Lower leg skin (tissue), 4 donors: ENCODE results near the gene CNNM4. TPM values are rescaled to one million over a fixed set of nuclear protein-coding genes. Genes with fewer than 3 reads are reported as not detected.

Experiments
- DNase-seq, 2 donors: peaks; one replicate each; pipeline ENCODE4 v3.0.0-alpha.2; 2019; ENCODE audit warnings: low spot score in 2 of 2
- H3K4me3 ChIP-seq: fragments of 200-600 bp; sonication (generic); 2 replicates; pipeline ENCODE4 v1.5.1; 2017; ENCODE audit warnings: mild to moderate bottlenecking, low read depth; ENCODE audit not compliant: poor library complexity, severe bottlenecking
- POLR2A ChIP-seq, 2 donors: fragments of 450-650 bp; IDR thresholded peaks; one replicate each; pipeline ENCODE4 v1.6.1; 2016 to 2017; ENCODE audit warnings: antibody characterized with exemption in 2 of 2, mild to moderate bottlenecking in 1 of 2, moderate library complexity in 1 of 2
- WGBS, 2 donors: methylation state at CpG; one replicate each; pipeline ENCODE4 v1.1.5; 2018; 5-methylcytosine and 5-hydroxymethylcytosine counted together
- intact Hi-C: fragments of 100-400 bp; cut with DNase I; formaldehyde crosslinking; loops from one replicate; pipeline ENCODE4 v1.15.0; 2023; ENCODE audit warnings: low total_unique reads
- total RNA-seq, 4 donors: library from RNA; depleted of rRNA; stranded (reverse); fragments of >200 nt; gene quantifications; one replicate each; pipeline ENCODE4 v1.1.0, GENCODE V29; 2016
- TF ChIP-seq, protein P1 (sequence below), 3 donors: fragments of 450-650 bp; IDR thresholded peaks; one replicate each; pipeline ENCODE4 v1.5.1; 2016; ENCODE audit warnings: antibody characterized with exemption in 3 of 3, mild to moderate bottlenecking in 3 of 3, moderate library complexity in 2 of 3

The CNNM4 gene
- total RNA-seq, 4 donors from 2014 or later = 17.4 to 29.1 (median 22.2) TPM

DNA sequence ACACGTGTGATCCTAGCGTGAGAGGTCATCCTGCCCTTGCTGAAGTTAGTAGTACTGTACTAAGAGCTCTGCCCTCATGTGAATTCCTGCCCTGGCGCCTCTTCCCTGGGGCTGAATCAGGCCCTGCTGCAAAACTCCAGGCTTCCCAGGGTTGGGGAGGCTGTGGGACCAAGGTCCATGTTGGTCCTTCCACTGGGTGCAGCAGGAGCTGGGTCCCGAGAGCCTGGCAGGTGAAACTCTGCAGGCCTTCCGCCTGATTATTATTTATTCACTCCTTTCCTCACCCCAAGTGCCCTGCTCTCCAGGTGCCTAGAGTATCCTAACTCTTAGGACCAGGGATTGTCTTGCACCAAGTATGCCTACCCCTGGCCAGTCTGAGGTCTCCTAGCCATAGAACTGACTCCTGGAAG is 50.1 kb downstream of the CNNM4 start:
- intact Hi-C loops = no loop called here
- WGBS, 2 donors = 88 to 92% methylated on average over 5 of the region's 5 CpGs
- DNase-seq = no peak
- no peak overlapping the region for H3K4me3 ChIP-seq
- TF ChIP-seq, protein P1, sequence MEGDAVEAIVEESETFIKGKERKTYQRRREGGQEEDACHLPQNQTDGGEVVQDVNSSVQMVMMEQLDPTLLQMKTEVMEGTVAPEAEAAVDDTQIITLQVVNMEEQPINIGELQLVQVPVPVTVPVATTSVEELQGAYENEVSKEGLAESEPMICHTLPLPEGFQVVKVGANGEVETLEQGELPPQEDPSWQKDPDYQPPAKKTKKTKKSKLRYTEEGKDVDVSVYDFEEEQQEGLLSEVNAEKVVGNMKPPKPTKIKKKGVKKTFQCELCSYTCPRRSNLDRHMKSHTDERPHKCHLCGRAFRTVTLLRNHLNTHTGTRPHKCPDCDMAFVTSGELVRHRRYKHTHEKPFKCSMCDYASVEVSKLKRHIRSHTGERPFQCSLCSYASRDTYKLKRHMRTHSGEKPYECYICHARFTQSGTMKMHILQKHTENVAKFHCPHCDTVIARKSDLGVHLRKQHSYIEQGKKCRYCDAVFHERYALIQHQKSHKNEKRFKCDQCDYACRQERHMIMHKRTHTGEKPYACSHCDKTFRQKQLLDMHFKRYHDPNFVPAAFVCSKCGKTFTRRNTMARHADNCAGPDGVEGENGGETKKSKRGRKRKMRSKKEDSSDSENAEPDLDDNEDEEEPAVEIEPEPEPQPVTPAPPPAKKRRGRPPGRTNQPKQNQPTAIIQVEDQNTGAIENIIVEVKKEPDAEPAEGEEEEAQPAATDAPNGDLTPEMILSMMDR (IDR thresholded peaks at IDR 0.05) = no peak
- TF ChIP-seq POLR2A (IDR thresholded peaks at IDR 0.05) = no peak

DNA sequence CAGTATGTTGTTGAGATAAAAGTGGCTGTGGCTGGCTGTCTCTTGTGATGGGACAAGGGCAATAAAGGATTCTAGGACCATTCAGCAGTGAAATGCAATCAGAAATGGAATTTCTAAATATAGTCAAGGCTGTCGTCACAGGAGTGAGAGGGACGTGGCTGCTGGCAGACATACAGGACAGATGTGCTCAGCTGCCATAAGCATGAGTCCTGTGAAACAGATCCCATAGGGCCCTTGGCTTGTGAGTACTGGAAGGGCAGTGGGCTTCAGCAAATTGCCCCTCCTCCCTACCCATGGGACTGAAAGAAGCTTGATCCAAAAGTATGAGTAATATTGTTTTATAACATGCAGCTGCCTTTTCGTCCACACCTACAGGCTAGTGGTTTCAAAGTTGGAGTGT is 51.2 kb downstream of the CNNM4 start:
- no peak for DNase-seq
- TF ChIP-seq, protein P1 (IDR thresholded peaks at IDR 0.05) = no peak
- TF ChIP-seq POLR2A (IDR thresholded peaks at IDR 0.05) = no peak
- WGBS, 2 donors = 18 to 20% methylated on average over 3 of the region's 3 CpGs
- no peak overlapping the region for H3K4me3 ChIP-seq
- intact Hi-C loops = no loop called here

DNA sequence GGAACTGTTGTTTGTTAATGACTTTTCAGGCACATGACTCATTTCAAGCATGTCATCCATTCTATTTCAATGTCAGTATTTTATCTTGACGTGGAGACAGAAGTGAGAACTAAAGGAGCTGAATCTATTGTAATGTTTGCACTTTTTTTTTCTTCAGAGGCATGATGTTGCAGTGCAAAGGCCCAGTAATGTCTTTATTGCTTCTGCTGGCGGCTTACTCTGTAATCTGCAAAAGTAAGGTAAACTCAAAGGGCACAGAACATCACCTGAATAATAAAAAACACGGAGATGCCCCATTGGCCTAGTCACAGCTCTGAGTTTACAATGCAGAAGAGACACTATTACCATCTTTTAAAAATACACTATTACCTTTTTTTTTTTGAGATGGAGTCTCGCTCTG is 53.0 kb downstream of the CNNM4 start:
- 90 to 93% methylated on average over 4 of the region's 4 CpGs for WGBS, 2 donors
- H3K4me3 ChIP-seq = no peak overlapping the region
- DNase-seq = no peak
- intact Hi-C loops = no loop called here
- TF ChIP-seq, protein P1 (IDR thresholded peaks at IDR 0.05) = no peak
- TF ChIP-seq POLR2A (IDR thresholded peaks at IDR 0.05) = no peak

DNA sequence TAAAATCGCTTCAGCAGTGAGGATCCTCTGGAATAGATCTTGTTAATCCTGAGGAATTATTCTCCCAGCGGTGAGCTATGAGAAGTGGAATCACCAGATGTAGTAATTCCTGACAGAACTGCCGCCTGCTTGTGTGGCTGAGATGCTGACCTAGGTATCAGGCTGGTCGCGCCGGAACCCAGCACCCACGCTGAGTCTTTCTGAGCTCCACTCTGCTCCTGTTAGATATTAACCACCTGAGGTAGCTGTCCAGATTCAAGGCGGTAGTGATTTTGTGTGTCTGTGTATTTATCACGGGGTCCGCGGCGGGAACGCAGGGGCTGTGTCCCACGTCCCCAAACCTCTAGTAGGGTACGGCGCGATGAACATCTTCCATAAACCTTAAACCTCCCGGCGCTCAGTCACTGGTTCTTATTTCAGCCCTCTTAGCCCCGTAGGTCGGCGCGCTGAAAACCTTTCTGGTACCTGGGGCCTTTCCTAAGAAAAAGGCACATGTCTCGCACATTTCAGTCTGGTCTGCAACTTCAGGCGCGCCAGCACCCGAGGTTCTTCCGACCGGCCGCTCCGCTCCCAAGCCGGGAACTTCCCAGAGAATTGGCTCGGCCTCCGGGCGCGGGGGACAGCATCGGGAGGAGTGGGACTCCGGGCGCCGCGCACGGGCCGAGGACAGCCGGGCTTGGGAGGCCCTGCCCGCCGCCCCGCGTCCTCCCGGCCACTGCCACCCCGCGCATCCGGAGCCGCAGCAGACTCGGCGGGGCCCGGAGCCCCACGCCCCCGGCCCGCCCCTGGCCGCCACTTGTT is 54.8 kb downstream of the CNNM4 start:
- TF ChIP-seq, protein P1 (IDR thresholded peaks at IDR 0.05) = no peak
- TF ChIP-seq POLR2A (IDR thresholded peaks at IDR 0.05) = no peak
- intact Hi-C loops = no loop called here
- 1% methylated on average over 25 to 44 of the region's 60 CpGs for WGBS, 2 donors
- peak overlapping the region; percentile 66 for H3K4me3 ChIP-seq
- peak in 1 of 2 donors; percentile 42 for DNase-seq

DNA sequence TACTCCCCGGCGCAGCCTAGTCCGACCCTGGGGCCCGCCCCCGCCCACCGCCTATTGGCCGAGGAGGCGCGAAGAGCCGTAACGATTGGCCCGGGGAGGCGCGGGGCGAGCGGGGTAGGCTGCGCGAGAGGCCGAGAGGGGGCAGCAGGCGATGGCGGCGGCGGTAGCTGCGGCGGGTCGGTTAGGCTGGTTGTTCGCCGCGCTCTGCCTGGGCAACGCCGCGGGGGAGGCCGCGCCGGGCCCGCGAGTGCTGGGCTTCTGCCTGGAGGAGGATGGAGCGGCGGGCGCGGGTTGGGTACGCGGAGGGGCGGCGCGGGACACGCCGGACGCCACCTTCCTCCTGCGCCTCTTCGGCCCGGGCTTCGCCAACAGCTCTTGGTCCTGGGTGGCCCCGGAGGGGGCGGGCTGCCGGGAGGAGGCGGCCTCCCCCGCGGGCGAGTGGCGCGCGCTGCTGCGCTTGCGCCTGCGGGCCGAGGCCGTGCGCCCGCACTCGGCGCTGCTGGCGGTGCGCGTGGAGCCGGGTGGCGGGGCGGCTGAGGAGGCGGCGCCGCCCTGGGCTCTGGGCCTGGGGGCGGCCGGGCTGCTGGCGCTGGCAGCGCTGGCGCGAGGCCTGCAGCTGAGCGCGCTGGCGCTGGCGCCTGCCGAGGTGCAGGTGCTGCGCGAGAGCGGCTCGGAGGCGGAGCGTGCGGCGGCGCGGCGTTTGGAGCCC is 55.6 kb downstream of the CNNM4 start, which contains the start of gene CNNM3:
TSS of gene CNNM3 (plus strand) at position 142 of the 709 bp plus-strand sequence. CDS start at position 152, 10 bp downstream.
- intact Hi-C loops = no loop called here
- WGBS, 2 donors = 0 to 1% methylated on average over 58 to 83 of the region's 103 CpGs
- TF ChIP-seq POLR2A (IDR thresholded peaks at IDR 0.05) = peak in 1 of 2 donors; percentile 16
- TF ChIP-seq, protein P1 (IDR thresholded peaks at IDR 0.05) = peak in 1 of 3 donors; percentile 59
- peak within 1 kb of the TSS; percentile 66 for H3K4me3 ChIP-seq
- DNase-seq = peak; percentile 97 to 99
